ENCODE measurements around the gene TIMM8A. TPM values are rescaled to one million over a fixed set of nuclear protein-coding genes. Genes with fewer than 3 reads are reported as not detected.
"Not testable (repeated sequence)": the region's sequence is repeated elsewhere in the genome, so short reads cannot be mapped to it uniquely, and the experiment has no call there.

TIMM8A gene
- total and polyA plus RNA-seq, 9 donors, result 4.7 to 13.3 (median 9.5) TPM

DNA sequence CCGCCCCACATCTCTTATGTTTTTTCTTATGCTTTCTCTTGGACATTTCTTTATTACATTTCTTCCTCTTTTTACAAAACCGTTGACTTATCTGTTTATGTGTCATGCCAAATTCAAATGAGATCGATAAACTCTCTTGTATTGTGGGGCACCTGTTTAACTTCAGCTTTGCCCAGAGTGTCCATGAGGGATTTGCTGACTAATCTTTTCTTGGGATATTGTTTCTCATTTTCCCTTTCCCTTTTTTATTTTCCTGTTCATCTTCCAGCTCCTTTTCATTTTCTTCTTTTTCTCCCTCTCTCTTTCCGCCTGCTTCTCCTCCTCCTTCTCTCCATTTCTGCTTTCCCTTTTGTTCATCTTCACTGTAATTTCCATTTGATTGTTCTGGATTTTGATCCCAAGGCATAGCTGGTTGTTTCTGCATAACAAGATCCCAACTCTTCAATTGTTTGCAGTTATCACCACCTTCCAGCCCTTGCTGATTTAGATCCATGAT, 10.7 kb downstream of the TIMM8A start:
- no peak for DNase-seq
- 84 to 89% (median 87%) methylated on average over 4 of the region's 4 CpGs for WGBS, 3 donors
- Histone ChIP-seq H3K4me1 (ENCODE audit: insufficient read depth) (no peaks in the 10 kb centered on the region), H3K36me3 (no peaks in the 10 kb centered on the region), H3K9me3 (no peaks in the 10 kb centered on the region), H3K4me3 (no peak overlapping the region), H3K27ac (no peak overlapping the region), H3K27me3 (no peaks in the 10 kb centered on the region)
- TF ChIP-seq EP300 (IDR thresholded peaks at IDR 0.05) (no peak), CTCF (IDR thresholded peaks at IDR 0.05) (no peak), POLR2A (IDR thresholded peaks at IDR 0.05) (no peak)
- intact Hi-C loops (cut with DNase I), result no loop called here

DNA sequence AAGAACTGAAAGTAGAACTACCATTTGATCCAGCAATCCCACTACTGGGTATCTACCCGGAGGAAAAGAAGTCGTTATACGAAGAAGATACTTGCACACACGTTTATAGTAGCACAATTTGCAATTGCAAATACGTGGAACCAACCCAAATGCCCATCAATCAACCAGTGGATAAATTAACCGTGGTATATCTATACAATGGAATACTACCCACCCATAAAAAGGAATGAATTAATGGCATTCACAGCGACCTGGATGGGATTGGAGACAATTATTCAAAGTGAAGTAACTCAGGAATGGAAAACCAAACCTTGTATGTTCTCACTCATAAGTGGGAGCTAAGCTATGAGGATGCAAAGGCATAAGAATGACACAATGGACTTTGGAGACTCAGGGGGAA, 14.2 kb downstream of the TIMM8A start:
- DNase-seq; intact Hi-C loops (cut with DNase I); H3K4me1 ChIP-seq (ENCODE audit: insufficient read depth); H3K4me3 ChIP-seq; H3K27me3 ChIP-seq; H3K9me3 ChIP-seq; H3K36me3 ChIP-seq; H3K27ac ChIP-seq: not testable (repeated sequence)
- WGBS, 3 donors, result 69 to 72% (median 71%) methylated on average over 7 of the region's 7 CpGs

DNA sequence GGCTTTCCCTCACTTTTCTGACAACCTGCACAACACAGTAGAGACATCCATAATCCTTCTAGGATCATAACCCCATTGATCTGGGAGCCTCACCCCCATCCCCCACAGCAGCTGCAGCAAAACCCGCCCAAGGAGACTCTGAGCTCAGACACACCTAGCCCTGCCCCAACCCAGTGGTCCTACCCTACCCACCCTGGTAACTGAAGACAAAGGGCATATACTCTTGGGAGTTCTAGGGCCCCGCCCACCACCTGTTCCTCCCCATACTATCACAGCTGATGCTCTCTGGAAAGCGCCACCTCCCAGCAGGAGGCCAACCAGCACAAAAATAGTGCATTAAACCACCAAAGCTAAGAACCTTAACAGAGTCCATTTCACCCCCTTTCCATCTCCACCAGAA, 21.9 kb downstream of the TIMM8A start:
- H3K27ac ChIP-seq; H3K27me3 ChIP-seq; DNase-seq; H3K9me3 ChIP-seq; H3K36me3 ChIP-seq; H3K4me1 ChIP-seq (ENCODE audit: insufficient read depth); intact Hi-C loops (cut with DNase I); H3K4me3 ChIP-seq: not testable (repeated sequence)
- WGBS, 3 donors, result 72 to 80% (median 75%) methylated on average over 3 of the region's 3 CpGs

DNA sequence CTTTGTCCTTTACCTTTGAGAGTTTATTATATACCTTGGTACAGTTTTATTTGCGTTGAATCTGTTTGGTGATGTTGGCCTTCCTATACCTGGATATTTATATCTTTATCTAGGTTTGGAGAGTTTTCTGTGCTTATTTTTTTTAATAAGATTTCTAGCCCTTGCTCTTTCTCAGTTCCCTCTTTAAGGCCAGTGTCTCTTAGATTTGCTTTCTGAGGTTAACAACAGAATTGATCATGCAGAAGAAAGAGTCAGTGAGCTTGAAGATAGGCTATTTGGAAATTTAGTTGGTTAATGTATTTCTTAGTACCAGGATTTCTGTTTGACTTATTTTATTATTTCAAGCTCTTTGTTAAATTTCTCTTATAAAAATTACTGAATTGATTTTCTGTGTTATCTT, 44.8 kb downstream of the TIMM8A start:
- 83 to 88% (median 85%) methylated on average over 1 of the region's 1 CpG for WGBS, 3 donors
- no peak for DNase-seq
- no peak overlapping the region for H3K4me3 ChIP-seq
- no peak overlapping the region for H3K27ac ChIP-seq
- intact Hi-C loops (cut with DNase I), result no loop called here
- no peaks in the 10 kb centered on the region for H3K9me3 ChIP-seq
- no peaks in the 10 kb centered on the region for H3K27me3 ChIP-seq
- TF ChIP-seq EP300 (IDR thresholded peaks at IDR 0.05) (no peak), CTCF (IDR thresholded peaks at IDR 0.05) (no peak), POLR2A (IDR thresholded peaks at IDR 0.05) (no peak)
- H3K4me1 ChIP-seq (ENCODE audit: insufficient read depth), result no peaks in the 10 kb centered on the region
- H3K36me3 ChIP-seq, result no peaks in the 10 kb centered on the region

Small RNA genes within 50 kb of the gene (small RNA-seq; reads per million reads assigned to genes)
- not detected for gene RNU6-934P

Other genes starting within 250 kb of the TIMM8A start
- gene DRP2, start 129.0 kb downstream of the TIMM8A start, total RNA-seq, result 1 to 10 TPM in 2 of 7 donors, under 1 TPM in 5; 0.34 to 2.4 (median 0.60) TPM
- gene DRP2, start 129.0 kb downstream of the TIMM8A start, polyA plus RNA-seq, result 1 to 10 TPM in 1 of 2 donors, under 1 TPM in 1; 0.93 to 1.5 TPM
- gene TAF7L, start 57.4 kb downstream of the TIMM8A start, total RNA-seq, result under 1 TPM in 2 of 7 donors, not detected in 5; 0.10 to 0.36 TPM
- under 1 TPM; 0.04 to 0.25 TPM for gene TAF7L, start 57.4 kb downstream of the TIMM8A start, polyA plus RNA-seq
- 1 to 10 TPM in 5 of 7 donors, under 1 TPM in 2; 0.81 to 4.3 (median 1.3) TPM for gene BTK, start 37.4 kb upstream of the TIMM8A start, total RNA-seq
- 1 to 10 TPM in 1 of 2 donors, under 1 TPM in 1; 0.81 to 7.5 TPM for gene BTK, start 37.4 kb upstream of the TIMM8A start, polyA plus RNA-seq
- 1,000 to 10,000 TPM in 1 of 7 donors, 100 to 1,000 TPM in 6; 405 to 2,882 (median 518) TPM for gene RPL36A, start 42.3 kb upstream of the TIMM8A start, total RNA-seq
- 1,000 to 10,000 TPM; 3,045 to 5,275 TPM for gene RPL36A, start 42.3 kb upstream of the TIMM8A start, polyA plus RNA-seq
- 10 to 100 TPM; 10.1 to 21.5 (median 15.8) TPM for gene GLA, start 59.2 kb upstream of the TIMM8A start, total RNA-seq
- 10 to 100 TPM; 17.0 to 29.9 TPM for gene GLA, start 59.2 kb upstream of the TIMM8A start, polyA plus RNA-seq
- 10 to 100 TPM; 46.4 to 79.6 (median 63.3) TPM for gene HNRNPH2, start 59.5 kb upstream of the TIMM8A start, total RNA-seq
- gene HNRNPH2, start 59.5 kb upstream of the TIMM8A start, polyA plus RNA-seq, result 10 to 100 TPM; 52.9 to 73.1 TPM
- 10 to 100 TPM; 17.3 to 47.5 (median 32.0) TPM for gene ARMCX4, start 136.7 kb upstream of the TIMM8A start, total RNA-seq
- 10 to 100 TPM; 18.8 to 19.3 TPM for gene ARMCX4, start 136.7 kb upstream of the TIMM8A start, polyA plus RNA-seq
- 10 to 100 TPM; 33.7 to 58.2 (median 48.0) TPM for gene ARMCX1, start 201.8 kb upstream of the TIMM8A start, total RNA-seq
- 10 to 100 TPM; 53.8 TPM for gene ARMCX1, start 201.8 kb upstream of the TIMM8A start, polyA plus RNA-seq

Measured in ovary (tissue), 9 donors.